HepG2 (cell line): Measurements from ENCODE around the gene ANKRD13D. TPM values are rescaled to one million over a fixed set of nuclear protein-coding genes. Genes with fewer than 3 reads are reported as not detected.

ENCODE experiments used
- CERS6 ChIP-seq: sonication (generic); formaldehyde crosslinking; IDR thresholded peaks from 2 replicates; pipeline ENCODE4 v1.5.0; 2020; ENCODE audit warnings: missing genetic modification reagents
- DBP ChIP-seq: sonication (generic); formaldehyde crosslinking; IDR thresholded peaks from 2 replicates; pipeline ENCODE4 v1.4.0; 2020; ENCODE audit warnings: missing genetic modification reagents; ENCODE audit errors: not compliant biosample characterization
- FOXA3 ChIP-seq: IDR thresholded peaks from 2 replicates; pipeline ENCODE4 v1.6.1; 2016; ENCODE audit warnings: missing genetic modification reagents, missing compliant biosample characterization
- GLI4 ChIP-seq: sonication (generic); formaldehyde crosslinking; IDR thresholded peaks from 2 replicates; pipeline ENCODE4 v1.5.1; 2020; ENCODE audit warnings: missing genetic modification reagents, mild to moderate bottlenecking, moderate library complexity, borderline replicate concordance
- KAT8 ChIP-seq: IDR thresholded peaks from 2 replicates; pipeline ENCODE4 v1.6.1; 2016; ENCODE audit warnings: missing genetic modification reagents, missing compliant biosample characterization
- MTA1 ChIP-seq: sonication (generic); formaldehyde crosslinking; IDR thresholded peaks from 2 replicates; pipeline ENCODE4 v1.4.0; 2020; ENCODE audit warnings: missing genetic modification reagents, mild to moderate bottlenecking, borderline replicate concordance
- RARA ChIP-seq: IDR thresholded peaks from 2 replicates; pipeline ENCODE4 v1.6.1; 2016; ENCODE audit warnings: missing genetic modification reagents, missing compliant biosample characterization
- ZFAT ChIP-seq: sonication (generic); formaldehyde crosslinking; conservative IDR thresholded peaks from 2 replicates; pipeline ENCODE4 v1.8.1; 2023; ENCODE audit warnings: missing genetic modification reagents, inconsistent platforms
- ZFP91 ChIP-seq: sonication (generic); formaldehyde crosslinking; IDR thresholded peaks from 2 replicates; pipeline ENCODE4 v1.9.0; 2022; ENCODE audit warnings: missing genetic modification reagents, mild to moderate bottlenecking, borderline replicate concordance
- ZNF556 ChIP-seq: sonication (generic); formaldehyde crosslinking; IDR thresholded peaks from 2 replicates; pipeline ENCODE4 v1.4.0; 2020; ENCODE audit warnings: mild to moderate bottlenecking, missing genetic modification reagents, borderline replicate concordance
- polyA plus RNA-seq, 8 experiments: library from polyadenylated mRNA; depleted of rRNA in 3 of 8; stranded (reverse) in 7 of 8; unstranded in 1 of 8; fragments of >200 nt; fragmentation: Illumina TruSeq in 4 of 8; extraction: Trizol in 4 of 8; gene quantifications; 2 replicates each; pipeline versions ENCODE4 v1.2.1 to v1.2.3, GENCODE V29; 2011 to 2016; ENCODE audit warnings: low read depth in 4 of 8, missing spikeins in 1 of 8, mixed read lengths in 1 of 8; ENCODE audit not compliant: insufficient read depth in 1 of 8
- total RNA-seq, 5 experiments: library from RNA; depleted of rRNA; stranded (reverse); fragments of >200 nt; fragmentation: Illumina TruSeq; extraction: Trizol; gene quantifications; 2 replicates each; pipeline ENCODE4 v1.2.3, GENCODE V29; 2016; ENCODE audit warnings: low read depth in 1 of 5
- TF ChIP-seq, protein P1 (sequence below): sonication (generic); formaldehyde crosslinking; IDR thresholded peaks from 2 replicates; pipeline ENCODE4 v1.5.0; 2020; ENCODE audit warnings: mild to moderate bottlenecking, missing genetic modification reagents, borderline replicate concordance
- TF ChIP-seq, protein P2 (sequence below): sonication (generic); formaldehyde crosslinking; IDR thresholded peaks from 2 replicates; pipeline ENCODE4 v1.5.0; 2020; ENCODE audit warnings: missing genetic modification reagents, mild to moderate bottlenecking, borderline replicate concordance
- TF ChIP-seq, protein P3 (sequence below): IDR thresholded peaks from 2 replicates; pipeline ENCODE4 v1.6.1; 2016; ENCODE audit warnings: low read depth, borderline replicate concordance

The ANKRD13D gene
- total and polyA plus RNA-seq, 2 of the 13 experiments (the other 11 are each of a cell fraction or from before 2014, with no cell fraction given): 18.6 to 27.3 TPM

GRCh38 chr11:67262731-67263675 is 26.1 kb upstream of the ANKRD13D start (continued):
- no peak for TF ChIP-seq DBP (CRISPR knock-in tag)
- TF ChIP-seq ZNF556 (CRISPR knock-in tag): no peak
- TF ChIP-seq CERS6 (CRISPR knock-in tag): no peak
- TF ChIP-seq ZFAT (CRISPR knock-in tag): no peak
- no peak for TF ChIP-seq MTA1 (CRISPR knock-in tag)
- no peak for TF ChIP-seq RARA (CRISPR knock-in tag)
- TF ChIP-seq, protein P1, sequence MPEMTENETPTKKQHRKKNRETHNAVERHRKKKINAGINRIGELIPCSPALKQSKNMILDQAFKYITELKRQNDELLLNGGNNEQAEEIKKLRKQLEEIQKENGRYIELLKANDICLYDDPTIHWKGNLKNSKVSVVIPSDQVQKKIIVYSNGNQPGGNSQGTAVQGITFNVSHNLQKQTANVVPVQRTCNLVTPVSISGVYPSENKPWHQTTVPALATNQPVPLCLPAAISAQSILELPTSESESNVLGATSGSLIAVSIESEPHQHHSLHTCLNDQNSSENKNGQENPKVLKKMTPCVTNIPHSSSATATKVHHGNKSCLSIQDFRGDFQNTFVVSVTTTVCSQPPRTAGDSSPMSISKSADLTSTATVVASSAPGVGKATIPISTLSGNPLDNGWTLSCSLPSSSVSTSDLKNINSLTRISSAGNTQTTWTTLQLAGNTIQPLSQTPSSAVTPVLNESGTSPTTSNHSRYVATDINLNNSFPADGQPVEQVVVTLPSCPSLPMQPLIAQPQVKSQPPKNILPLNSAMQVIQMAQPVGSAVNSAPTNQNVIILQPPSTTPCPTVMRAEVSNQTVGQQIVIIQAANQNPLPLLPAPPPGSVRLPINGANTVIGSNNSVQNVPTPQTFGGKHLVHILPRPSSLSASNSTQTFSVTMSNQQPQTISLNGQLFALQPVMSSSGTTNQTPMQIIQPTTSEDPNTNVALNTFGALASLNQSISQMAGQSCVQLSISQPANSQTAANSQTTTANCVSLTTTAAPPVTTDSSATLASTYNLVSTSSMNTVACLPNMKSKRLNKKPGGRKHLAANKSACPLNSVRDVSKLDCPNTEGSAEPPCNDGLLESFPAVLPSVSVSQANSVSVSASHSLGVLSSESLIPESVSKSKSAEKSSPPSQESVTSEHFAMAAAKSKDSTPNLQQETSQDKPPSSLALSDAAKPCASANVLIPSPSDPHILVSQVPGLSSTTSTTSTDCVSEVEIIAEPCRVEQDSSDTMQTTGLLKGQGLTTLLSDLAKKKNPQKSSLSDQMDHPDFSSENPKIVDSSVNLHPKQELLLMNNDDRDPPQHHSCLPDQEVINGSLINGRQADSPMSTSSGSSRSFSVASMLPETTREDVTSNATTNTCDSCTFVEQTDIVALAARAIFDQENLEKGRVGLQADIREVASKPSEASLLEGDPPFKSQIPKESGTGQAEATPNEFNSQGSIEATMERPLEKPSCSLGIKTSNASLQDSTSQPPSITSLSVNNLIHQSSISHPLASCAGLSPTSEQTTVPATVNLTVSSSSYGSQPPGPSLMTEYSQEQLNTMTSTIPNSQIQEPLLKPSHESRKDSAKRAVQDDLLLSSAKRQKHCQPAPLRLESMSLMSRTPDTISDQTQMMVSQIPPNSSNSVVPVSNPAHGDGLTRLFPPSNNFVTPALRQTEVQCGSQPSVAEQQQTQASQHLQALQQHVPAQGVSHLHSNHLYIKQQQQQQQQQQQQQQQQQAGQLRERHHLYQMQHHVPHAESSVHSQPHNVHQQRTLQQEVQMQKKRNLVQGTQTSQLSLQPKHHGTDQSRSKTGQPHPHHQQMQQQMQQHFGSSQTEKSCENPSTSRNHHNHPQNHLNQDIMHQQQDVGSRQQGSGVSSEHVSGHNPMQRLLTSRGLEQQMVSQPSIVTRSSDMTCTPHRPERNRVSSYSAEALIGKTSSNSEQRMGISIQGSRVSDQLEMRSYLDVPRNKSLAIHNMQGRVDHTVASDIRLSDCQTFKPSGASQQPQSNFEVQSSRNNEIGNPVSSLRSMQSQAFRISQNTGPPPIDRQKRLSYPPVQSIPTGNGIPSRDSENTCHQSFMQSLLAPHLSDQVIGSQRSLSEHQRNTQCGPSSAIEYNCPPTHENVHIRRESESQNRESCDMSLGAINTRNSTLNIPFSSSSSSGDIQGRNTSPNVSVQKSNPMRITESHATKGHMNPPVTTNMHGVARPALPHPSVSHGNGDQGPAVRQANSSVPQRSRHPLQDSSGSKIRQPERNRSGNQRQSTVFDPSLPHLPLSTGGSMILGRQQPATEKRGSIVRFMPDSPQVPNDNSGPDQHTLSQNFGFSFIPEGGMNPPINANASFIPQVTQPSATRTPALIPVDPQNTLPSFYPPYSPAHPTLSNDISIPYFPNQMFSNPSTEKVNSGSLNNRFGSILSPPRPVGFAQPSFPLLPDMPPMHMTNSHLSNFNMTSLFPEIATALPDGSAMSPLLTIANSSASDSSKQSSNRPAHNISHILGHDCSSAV: no peak
- TF ChIP-seq GLI4: no peak
- TF ChIP-seq, protein P2, sequence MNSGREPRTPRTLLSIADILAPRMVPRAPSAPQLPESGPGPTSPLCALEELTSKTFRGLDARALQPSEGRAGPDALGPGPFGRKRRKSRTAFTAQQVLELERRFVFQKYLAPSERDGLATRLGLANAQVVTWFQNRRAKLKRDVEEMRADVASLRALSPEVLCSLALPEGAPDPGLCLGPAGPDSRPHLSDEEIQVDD: no peak
- no peak for TF ChIP-seq FOXA3 (CRISPR knock-in tag)
- TF ChIP-seq, protein P3, sequence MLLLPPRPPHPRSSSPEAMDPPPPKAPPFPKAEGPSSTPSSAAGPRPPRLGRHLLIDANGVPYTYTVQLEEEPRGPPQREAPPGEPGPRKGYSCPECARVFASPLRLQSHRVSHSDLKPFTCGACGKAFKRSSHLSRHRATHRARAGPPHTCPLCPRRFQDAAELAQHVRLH (CRISPR knock-in tag): 0 out of 2 replicates have a peak, but pooled peaks have one; percentile 46
- TF ChIP-seq ZFP91: peak; percentile 81
- TF ChIP-seq KAT8 (CRISPR knock-in tag): peak; percentile 87
